Heart right ventricle (tissue), 16 donors: ENCODE results near the gene VPS41. TPM values are rescaled to one million over a fixed set of nuclear protein-coding genes. Genes with fewer than 3 reads are reported as not detected.

Source experiments
- ATAC-seq, 8 donors: fragments of 200-7000 bp; cut with Tn5 transposase; one replicate each; pipeline ENCODE4 v1.9.1; 2020; ENCODE audit warnings: mild to moderate bottlenecking in 8 of 8, moderate library complexity in 8 of 8, moderate number of reproducible peaks in 1 of 8
- DNase-seq, 2 donors: peaks; one replicate each; pipeline ENCODE4 v3.0.0-alpha.2; 2020
- H3K27ac ChIP-seq, 10 donors: fragments of 200-600 bp; sonication (generic) in 2 of 10; one replicate each; pipeline versions ENCODE4 v1.5.0 to v1.8.0; 2020 to 2022; ENCODE audit warnings: mild to moderate bottlenecking in 3 of 10
- H3K27me3 ChIP-seq, 7 donors: fragments of 200-600 bp; one replicate each; pipeline ENCODE4 v1.8.0; 2021 to 2022; ENCODE audit warnings: mild to moderate bottlenecking in 2 of 7
- H3K36me3 ChIP-seq, 9 donors: fragments of 200-600 bp; sonication (generic) in 1 of 9; one replicate each; pipeline versions ENCODE4 v1.5.0 to v1.8.0; 2020 to 2022; ENCODE audit warnings: mild to moderate bottlenecking in 2 of 9
- H3K4me1 ChIP-seq, 9 donors: fragments of 200-600 bp; sonication (generic) in 1 of 9; one replicate each; pipeline versions ENCODE4 v1.5.0 to v1.8.0; 2020 to 2022; ENCODE audit warnings: mild to moderate bottlenecking in 4 of 9
- H3K4me3 ChIP-seq, 10 donors: fragments of 200-600 bp; sonication (generic) in 2 of 10; one replicate each; pipeline versions ENCODE4 v1.5.0 to v1.8.0; 2020 to 2022; ENCODE audit warnings: mild to moderate bottlenecking in 7 of 10, moderate library complexity in 2 of 10
- H3K9me3 ChIP-seq, 11 donors: fragments of 200-600 bp in 10 of 11; sonication (generic) in 2 of 11; one replicate each; pipeline versions ENCODE4 v1.5.0 to v1.8.0; 2013 to 2022; ENCODE audit warnings: mild to moderate bottlenecking in 2 of 11, control low read depth in 1 of 11, moderate library complexity in 1 of 11
- WGBS, 2 donors: extraction: QIAGEN DNeasy Blood & Tissue Kit; methylation state at CpG; one replicate each; pipeline ENCODE4 v1.1.7; 2013; ENCODE audit warnings: inconsistent platforms in 1 of 2; 5-methylcytosine and 5-hydroxymethylcytosine counted together
- intact Hi-C, 10 donors: fragments of 100-400 bp; cut with DNase I; formaldehyde crosslinking; loops; one replicate each; pipeline versions ENCODE4 v1.11.1 to v1.14.2; 2022
- polyA plus RNA-seq, 2 donors: library from polyadenylated mRNA; stranded (reverse); fragments of 200-250 nt; gene quantifications; one replicate each; pipeline ENCODE4 v1.2.3, GENCODE V29; 2013
- total RNA-seq, 10 donors: library from RNA; stranded (reverse); fragmentation: NEBNext Ultra II Directional in 3 of 10; extraction: Animal tissue kit (Norgen Biotek cat#: 25700) in 3 of 10; gene quantifications; one replicate each; pipeline versions ENCODE4 v1.2.1 to v1.2.4, GENCODE V29; 2021 to 2023
- TF ChIP-seq, protein P1 (sequence below), 9 donors: fragments of 200-600 bp; sonication (generic) in 2 of 9; IDR thresholded peaks; one replicate each; pipeline versions ENCODE4 v1.5.0 to v1.8.0; 2021 to 2022; ENCODE audit warnings: antibody characterized with exemption in 9 of 9, mild to moderate bottlenecking in 5 of 9, moderate library complexity in 1 of 9
- donor health status: Arrhythmogenic right ventricular cardiomyopathy.
- donor health status: ischemic (EF 13 %, LVEDD 7.1; RV severe dilation, severe dysfunction).
- donor health status: healthy with polysubstance abuse.
- donor health status: DM: no; HTN: yes; CAD: no.
- donor health status: DM: no; HTN: no; CAD: no.
- donor health status: ischemic (EF 25% LVEDD 6.9; RV normal size, moderate dysfunction).
- donor health status: ischemic (EF 25% LVEDD 5.7; RV mildly dilated, moderate dysfunction).
- donor health status: healthy.
- donor health status: DM: yes; HTN: yes; CAD: no.
- donor health status: Ischemic cardiomyopathy.
- donor health status: ischemic (EF 35%, LVEDD 5.7; RV mildly dilated, moderate dysfunction).
- donor health status: nonischemic (EF 11% LVEDD 7.7; RV severe dilation, severe dysfunction).
- donor health status: DM: yes; HTN: yes; CAD: no.
- donor health status: PGD.
- donor health status: ischemic (EF 29% LVEDD 5.4; RV normal size, mild dysfunction).
- donor health status: nonischemic (EF 23%, LVEDD 6.1; RV moderate dilation, normal function).

The VPS41 gene
- total and polyA plus RNA-seq, 12 donors = 7.1 to 60.7 (median 48.0) TPM

GRCh38 chr7:38723327-38723726, 185.7 kb downstream of the VPS41 start:
- TF ChIP-seq, protein P1, sequence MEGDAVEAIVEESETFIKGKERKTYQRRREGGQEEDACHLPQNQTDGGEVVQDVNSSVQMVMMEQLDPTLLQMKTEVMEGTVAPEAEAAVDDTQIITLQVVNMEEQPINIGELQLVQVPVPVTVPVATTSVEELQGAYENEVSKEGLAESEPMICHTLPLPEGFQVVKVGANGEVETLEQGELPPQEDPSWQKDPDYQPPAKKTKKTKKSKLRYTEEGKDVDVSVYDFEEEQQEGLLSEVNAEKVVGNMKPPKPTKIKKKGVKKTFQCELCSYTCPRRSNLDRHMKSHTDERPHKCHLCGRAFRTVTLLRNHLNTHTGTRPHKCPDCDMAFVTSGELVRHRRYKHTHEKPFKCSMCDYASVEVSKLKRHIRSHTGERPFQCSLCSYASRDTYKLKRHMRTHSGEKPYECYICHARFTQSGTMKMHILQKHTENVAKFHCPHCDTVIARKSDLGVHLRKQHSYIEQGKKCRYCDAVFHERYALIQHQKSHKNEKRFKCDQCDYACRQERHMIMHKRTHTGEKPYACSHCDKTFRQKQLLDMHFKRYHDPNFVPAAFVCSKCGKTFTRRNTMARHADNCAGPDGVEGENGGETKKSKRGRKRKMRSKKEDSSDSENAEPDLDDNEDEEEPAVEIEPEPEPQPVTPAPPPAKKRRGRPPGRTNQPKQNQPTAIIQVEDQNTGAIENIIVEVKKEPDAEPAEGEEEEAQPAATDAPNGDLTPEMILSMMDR (IDR thresholded peaks at IDR 0.05) = no peak
- no peak overlapping the region for H3K4me3 ChIP-seq
- no peaks in the 10 kb centered on the region for H3K4me1 ChIP-seq
- DNase-seq (no peak), ATAC-seq (no peak)
- H3K9me3 ChIP-seq = peaks cover 0 to 3% (median 0%) of the 10 kb centered on the region in 11 donors
- no peaks in the 10 kb centered on the region for H3K27me3 ChIP-seq
- 95 to 96% methylated on average over 10 of the region's 10 CpGs for WGBS, 2 donors
- no peak overlapping the region for H3K27ac ChIP-seq
- peaks cover 0 to 75% (median 25%) of the 10 kb centered on the region in 9 donors for H3K36me3 ChIP-seq
- intact Hi-C loops = no loop called here

- TF ChIP-seq, protein P1 (IDR thresholded peaks at IDR 0.05) = no peak
- DNase-seq = no peak
- peaks cover 0 to 5% (median 0%) of the 10 kb centered on the region in 7 donors for H3K27me3 ChIP-seq
- H3K9me3 ChIP-seq = peaks cover 0 to 16% (median 2%) of the 10 kb centered on the region in 11 donors
- 90 to 92% methylated on average over 4 of the region's 4 CpGs for WGBS, 2 donors
- H3K4me3 ChIP-seq = no peak overlapping the region
- H3K36me3 ChIP-seq = peaks cover 0 to 7% (median 0%) of the 10 kb centered on the region in 9 donors
- no peaks in the 10 kb centered on the region for H3K4me1 ChIP-seq
- no peak for ATAC-seq
- intact Hi-C loops = no loop called here
- no peak overlapping the region for H3K27ac ChIP-seq
These were observed 192.6 kb downstream of the VPS41 start for GRCh38 chr7:38716397-38716796.

GRCh38 chr7:38709123-38709522, 199.9 kb downstream of the VPS41 start:
- H3K4me1 ChIP-seq = no peaks in the 10 kb centered on the region
- H3K27me3 ChIP-seq = peaks cover 0 to 18% (median 5%) of the 10 kb centered on the region in 7 donors
- H3K27ac ChIP-seq = no peak overlapping the region
- peaks cover 0 to 4% (median 0%) of the 10 kb centered on the region in 11 donors for H3K9me3 ChIP-seq
- H3K4me3 ChIP-seq = no peak overlapping the region
- TF ChIP-seq, protein P1 (IDR thresholded peaks at IDR 0.05) = no peak
- ATAC-seq (no peak), DNase-seq (no peak)
- WGBS, 2 donors = 74 to 79% methylated on average over 4 of the region's 4 CpGs
- intact Hi-C loops = no loop called here
- no peaks in the 10 kb centered on the region for H3K36me3 ChIP-seq

- peaks cover 0 to 8% (median 2%) of the 10 kb centered on the region in 7 donors for H3K27me3 ChIP-seq
These were observed 204.2 kb downstream of the VPS41 start for GRCh38 chr7:38704751-38705150.

More at GRCh38 chr7:38704751-38705150, 204.2 kb downstream of the VPS41 start:
- Histone ChIP-seq H3K36me3 (no peaks in the 10 kb centered on the region), H3K9me3 (peaks cover 0 to 4% (median 0%) of the 10 kb centered on the region in 11 donors), H3K4me3 (no peak overlapping the region), H3K27ac (no peak overlapping the region), H3K4me1 (peaks cover 0 to 4% (median 0%) of the 10 kb centered on the region in 9 donors)
- no peak for ATAC-seq
- DNase-seq = no peak
- intact Hi-C loops = loop anchor here in 1 of 10 donors (1.0 kb wide), 1 partner anchor 16 kb away; no protein-coding TSS in a partner anchor
- TF ChIP-seq, protein P1 (IDR thresholded peaks at IDR 0.05) = no peak
